ENCODE measurements around the gene AFF1. TPM values are rescaled to one million over a fixed set of nuclear protein-coding genes. Genes with fewer than 3 reads are reported as not detected.

AFF1 gene
- total RNA-seq, 1 donor from 2014 or later = 63.4 TPM

- no peak for DNase-seq (ENCODE audit: low spot score)
- intact Hi-C loops (cut with DNase I) = no loop called here
These were observed 152.2 kb downstream of the AFF1 start for GRCh38 chr4:87087015-87087414.

DNA sequence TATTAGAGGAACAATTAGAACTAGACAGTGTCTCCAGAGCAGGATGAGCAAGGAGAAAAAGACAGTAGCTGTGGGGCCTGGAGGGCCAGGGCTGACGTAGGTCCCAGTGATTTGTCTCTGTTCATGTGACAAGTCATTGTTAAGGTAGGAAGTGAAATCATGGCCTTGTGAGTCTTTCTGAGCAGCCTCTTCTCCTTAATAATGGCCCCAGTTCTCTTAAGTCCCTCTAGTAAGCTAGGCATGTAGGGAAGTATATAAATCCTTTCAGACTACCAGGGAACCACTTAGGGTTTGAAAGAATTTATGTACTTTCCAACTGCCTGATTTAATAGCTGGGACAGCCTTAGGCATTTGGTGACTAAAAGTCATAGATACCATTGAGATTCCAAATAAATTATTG is 152.6 kb downstream of the AFF1 start:
- DNase-seq (ENCODE audit: low spot score) = no peak
- intact Hi-C loops (cut with DNase I) = no loop called here

DNA sequence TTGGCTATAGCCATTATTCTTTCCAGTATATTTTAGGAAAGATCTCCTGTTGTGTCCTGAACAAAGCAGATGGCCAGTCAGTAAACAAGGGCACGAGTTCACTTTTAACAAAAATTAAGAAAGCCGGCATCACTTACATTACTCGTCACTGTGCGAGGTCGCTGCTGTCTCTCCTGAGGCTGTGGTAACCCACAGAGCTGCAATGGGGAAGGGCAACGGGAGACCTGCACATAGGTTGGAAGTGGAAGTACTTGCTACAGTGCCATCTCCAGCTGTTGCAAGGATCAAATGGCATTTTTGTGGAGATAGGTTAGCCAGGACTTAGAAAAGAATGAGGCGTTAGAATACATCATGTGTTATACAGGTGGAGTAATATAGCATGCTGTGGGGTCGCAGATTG is 153.4 kb downstream of the AFF1 start:
- DNase-seq (ENCODE audit: low spot score) = no peak
- intact Hi-C loops (cut with DNase I) = no loop called here

GRCh38 chr4:87089368-87089767 is 154.6 kb downstream of the AFF1 start:
- intact Hi-C loops (cut with DNase I) = no loop called here
- no peak for DNase-seq (ENCODE audit: low spot score)

DNA sequence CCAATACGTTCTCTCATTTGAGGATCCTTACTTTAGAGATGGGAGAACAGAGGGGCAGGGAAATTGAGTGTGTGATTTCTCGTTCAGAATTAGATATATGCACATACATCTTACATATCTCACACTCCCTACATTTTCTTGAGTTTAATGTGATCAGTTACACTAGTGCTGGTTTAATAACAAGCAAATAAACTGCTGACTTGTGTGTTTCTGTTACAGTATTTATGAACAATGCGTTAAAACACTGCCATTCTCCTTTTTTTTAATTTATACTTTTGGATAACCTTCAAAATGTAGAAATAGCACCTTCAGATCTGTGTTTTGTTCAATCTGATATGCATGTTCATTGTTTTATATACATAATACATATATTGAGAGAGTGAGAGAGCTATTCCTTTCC is 155.5 kb downstream of the AFF1 start:
- intact Hi-C loops (cut with DNase I) = no loop called here
- no peak for DNase-seq (ENCODE audit: low spot score)

GRCh38 chr4:87092389-87093141 is 157.8 kb downstream of the AFF1 start:
- intact Hi-C loops (cut with DNase I) = loop anchor here (1.0 to 2.0 kb wide), 3 partner anchors 86 to 170 kb away; partner anchors contain the start of gene AFF1
- peak; percentile 80 for DNase-seq (ENCODE audit: low spot score)

- DNase-seq (ENCODE audit: low spot score) = no peak
- intact Hi-C loops (cut with DNase I) = loop anchor here (1.0 to 2.0 kb wide), 3 partner anchors 87 to 171 kb away; partner anchors contain the start of gene AFF1
These were observed 158.8 kb downstream of the AFF1 start for GRCh38 chr4:87093443-87094123.

DNA sequence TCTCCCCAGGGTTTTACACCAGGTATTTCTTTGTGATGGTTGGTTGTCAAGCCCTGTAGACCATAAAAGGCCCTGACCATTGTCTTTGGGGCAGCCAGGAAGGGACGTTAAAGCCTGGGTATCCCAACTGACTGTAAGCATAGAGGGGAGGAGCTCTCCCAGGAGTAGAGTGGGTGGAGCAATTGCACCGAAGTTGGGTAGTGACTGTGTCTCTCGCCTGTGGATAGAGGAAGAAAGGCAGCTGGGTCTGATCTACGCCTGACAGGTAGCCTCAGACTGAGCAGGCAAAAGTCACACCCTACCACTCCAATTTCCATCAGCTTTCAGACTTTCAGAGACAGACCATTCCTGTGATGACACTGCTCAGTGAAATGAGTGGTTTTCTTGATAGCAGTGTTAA is 162.3 kb downstream of the AFF1 start:
- intact Hi-C loops (cut with DNase I) = no loop called here
- DNase-seq (ENCODE audit: low spot score) = no peak

DNA sequence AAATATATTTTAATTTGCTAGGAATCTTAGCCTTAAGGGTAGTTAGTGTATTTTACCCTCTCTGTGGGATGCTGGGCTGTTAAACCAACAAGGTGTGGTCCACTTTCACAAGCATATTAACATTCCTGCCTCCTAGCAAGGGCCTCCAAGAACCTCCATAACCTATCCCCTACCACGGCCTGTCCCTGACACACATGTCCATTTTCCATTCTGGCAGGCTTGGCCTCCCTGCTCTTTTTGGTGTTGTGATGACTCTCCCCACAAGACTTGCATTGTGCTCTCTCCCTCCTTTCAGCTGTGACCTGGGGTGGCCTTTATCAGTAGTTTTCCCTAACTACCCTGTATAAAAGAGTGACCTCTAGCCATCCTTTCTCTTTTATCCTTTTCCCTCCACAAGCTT is 165.4 kb downstream of the AFF1 start:
- no peak for DNase-seq (ENCODE audit: low spot score)
- intact Hi-C loops (cut with DNase I) = no loop called here

DNA sequence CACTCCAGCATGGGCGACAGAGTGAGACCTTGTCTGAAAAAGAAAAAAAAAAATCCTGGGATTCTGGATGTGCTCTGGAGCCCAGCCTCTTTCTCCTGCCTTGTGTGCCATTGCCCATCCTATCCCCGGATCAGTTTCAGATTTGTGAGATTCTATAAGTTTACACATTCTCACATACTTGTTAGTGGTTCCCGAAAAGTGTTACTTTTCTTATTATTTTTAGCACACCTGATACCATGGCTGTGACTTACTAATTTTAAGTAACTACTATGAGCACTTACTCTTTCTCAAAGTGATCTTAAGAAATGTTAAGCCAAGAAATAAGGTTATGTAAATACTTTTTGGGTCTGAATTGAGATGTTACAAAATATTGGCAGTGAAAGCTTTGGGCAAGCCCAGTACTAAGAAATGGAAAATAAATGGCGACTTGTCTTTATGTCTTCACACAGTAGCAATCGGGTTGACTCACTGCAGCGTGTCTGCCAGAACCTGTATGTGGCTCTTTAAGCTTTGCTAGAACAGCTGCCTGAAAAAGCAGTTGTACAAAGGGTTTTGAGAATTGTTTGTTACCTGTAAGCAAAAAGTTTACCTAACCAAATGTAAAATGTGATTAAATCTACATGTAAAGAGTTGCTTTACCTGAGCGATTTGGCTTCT is 166.9 kb downstream of the AFF1 start:
- DNase-seq (ENCODE audit: low spot score) = no peak
- intact Hi-C loops (cut with DNase I) = no loop called here

- intact Hi-C loops (cut with DNase I) = no loop called here
- no peak for DNase-seq (ENCODE audit: low spot score)
These were observed 168.3 kb downstream of the AFF1 start for GRCh38 chr4:87103086-87103485.

DNA sequence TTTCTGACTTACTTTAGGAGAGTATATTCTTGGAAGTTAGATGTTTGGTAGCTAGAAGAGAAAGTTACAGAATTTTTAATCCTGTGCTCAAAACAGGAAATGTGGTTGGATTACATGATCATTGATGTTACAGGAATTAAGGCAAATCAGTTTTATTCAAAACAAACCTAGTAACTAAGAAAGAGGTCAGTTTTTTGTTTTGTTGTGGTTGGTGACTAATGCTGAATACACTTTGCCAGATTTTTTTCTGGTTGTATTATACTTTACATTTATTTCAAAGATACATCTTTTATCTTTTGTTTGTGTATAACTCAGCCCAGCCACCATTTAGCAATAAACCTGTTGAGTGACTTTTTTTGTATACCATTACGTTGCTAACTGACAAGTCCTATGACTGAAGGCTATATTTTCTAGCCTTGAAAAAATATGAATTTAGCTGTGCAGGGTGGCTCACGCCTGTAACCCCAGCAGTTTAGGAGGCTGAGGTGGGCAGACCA is 168.9 kb downstream of the AFF1 start:
- intact Hi-C loops (cut with DNase I) = no loop called here
- DNase-seq (ENCODE audit: low spot score) = no peak

DNA sequence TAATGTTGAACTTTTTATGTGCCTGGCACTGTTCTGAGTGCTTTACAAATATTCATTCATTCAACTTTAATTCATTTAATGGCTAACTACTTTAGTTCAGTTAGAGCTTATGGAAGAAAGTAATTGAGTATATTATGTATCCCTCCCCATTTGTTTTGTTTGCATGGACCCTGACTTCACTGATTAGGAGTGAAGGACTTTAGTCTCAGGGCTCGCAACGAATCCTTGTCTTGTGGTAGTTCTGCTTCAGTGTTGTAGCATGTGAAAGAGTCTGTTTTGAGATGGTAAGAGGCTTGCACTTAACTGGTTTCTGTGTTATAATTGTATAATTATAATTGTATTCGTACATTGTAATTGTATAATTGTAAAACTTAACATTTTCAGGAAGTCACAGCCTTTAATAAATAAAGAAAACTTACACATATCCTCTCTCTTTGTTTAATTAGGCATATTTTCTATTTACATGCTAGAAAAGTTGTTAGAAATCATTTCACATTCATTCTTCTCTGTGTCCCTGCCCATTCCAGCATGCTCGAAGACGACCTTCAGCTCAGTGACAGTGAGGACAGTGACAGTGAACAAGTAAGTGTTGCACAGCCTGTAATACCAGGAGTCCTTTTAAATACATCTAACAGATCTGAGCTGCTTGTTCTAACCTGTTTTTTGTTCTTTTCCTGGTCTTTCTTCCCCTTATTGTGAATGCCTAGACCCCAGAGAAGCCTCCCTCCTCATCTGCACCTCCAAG is 170.5 kb downstream of the AFF1 start:
- intact Hi-C loops (cut with DNase I) = no loop called here
- no peak for DNase-seq (ENCODE audit: low spot score)

DNA sequence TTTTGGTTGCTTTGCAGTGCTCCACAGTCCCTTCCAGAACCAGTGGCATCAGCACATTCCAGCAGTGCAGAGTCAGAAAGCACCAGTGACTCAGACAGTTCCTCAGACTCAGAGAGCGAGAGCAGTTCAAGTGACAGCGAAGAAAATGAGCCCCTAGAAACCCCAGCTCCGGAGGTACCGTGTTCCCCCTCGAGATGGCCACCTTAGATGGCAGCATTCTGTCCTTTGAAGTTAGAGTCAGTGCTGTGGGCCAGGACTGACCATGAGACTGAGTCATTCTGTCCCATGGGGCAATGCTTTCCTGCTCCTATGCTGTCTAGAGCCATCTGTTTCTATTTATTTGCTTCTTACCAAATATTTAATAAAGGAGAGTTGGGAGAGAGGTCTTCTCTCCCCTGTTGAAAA is 173.3 kb downstream of the AFF1 start:
- no peak for DNase-seq (ENCODE audit: low spot score)
- intact Hi-C loops (cut with DNase I) = loop anchor here (2.0 kb wide), 1 partner anchor 29 kb away; no protein-coding TSS in a partner anchor

GRCh38 chr4:87109121-87109520 is 174.3 kb downstream of the AFF1 start:
- DNase-seq (ENCODE audit: low spot score) = no peak
- intact Hi-C loops (cut with DNase I) = loop anchor here (2.0 kb wide), 1 partner anchor 30 kb away; no protein-coding TSS in a partner anchor

- DNase-seq (ENCODE audit: low spot score) = no peak
- intact Hi-C loops (cut with DNase I) = loop anchor here (2.0 kb wide), 1 partner anchor 31 kb away; no protein-coding TSS in a partner anchor
These were observed 175.1 kb downstream of the AFF1 start for GRCh38 chr4:87109945-87110344.

DNA sequence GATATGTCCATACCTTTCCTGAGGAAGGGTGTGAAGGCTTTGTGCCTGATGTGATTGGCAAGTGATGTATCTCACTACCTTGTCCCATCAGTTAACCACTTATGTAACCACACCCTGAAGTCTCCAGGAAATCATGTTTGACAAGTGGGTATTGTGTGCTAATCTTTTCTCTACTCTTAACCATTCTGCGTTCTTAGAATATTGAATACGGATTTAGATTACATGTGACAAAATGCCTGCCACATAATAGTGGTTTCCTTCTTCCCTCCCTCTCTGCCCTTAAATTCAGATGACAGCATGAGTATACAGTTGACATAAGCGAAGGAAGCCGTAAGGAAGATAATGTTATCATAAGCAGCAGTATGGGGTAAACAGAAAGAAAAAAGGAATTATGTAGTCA is 177.3 kb downstream of the AFF1 start:
- no peak for DNase-seq (ENCODE audit: low spot score)
- intact Hi-C loops (cut with DNase I) = no loop called here

- DNase-seq (ENCODE audit: low spot score) = peak; percentile 73
- intact Hi-C loops (cut with DNase I) = no loop called here
These were observed 179.6 kb downstream of the AFF1 start for GRCh38 chr4:87114245-87115062.

DNA sequence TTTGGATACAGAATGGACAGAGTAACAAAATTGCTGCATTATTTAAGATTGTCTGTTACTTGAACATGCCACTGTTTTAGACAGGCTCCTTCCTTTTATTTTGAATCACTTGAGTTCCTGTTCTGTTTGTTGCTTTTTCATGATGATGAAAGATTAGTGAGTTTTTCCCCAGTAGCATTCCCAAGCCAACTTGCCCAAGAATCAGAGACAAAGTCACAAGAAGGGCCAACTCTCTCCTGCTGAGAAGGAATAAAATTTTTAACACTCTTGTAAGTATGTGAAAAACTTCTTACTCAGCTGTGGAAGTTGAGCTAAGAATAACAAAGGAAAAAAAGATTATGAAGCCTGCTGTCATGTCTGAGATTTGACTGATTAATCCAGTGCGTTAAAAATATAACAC is 181.4 kb downstream of the AFF1 start:
- intact Hi-C loops (cut with DNase I) = no loop called here
- DNase-seq (ENCODE audit: low spot score) = no peak
